ENCODE results near the gene PARD3B. TPM values are rescaled to one million over a fixed set of nuclear protein-coding genes. Genes with fewer than 3 reads are reported as not detected.

Gene PARD3B
- polyA plus RNA-seq, 5 donors: 13.6 to 22.9 (median 19.4) TPM

- no peak for DNase-seq
These were observed 588.3 kb downstream of the PARD3B start for GRCh38 chr2:205133544-205133943.

- no peak for DNase-seq
These were observed 593.5 kb downstream of the PARD3B start for GRCh38 chr2:205138735-205139134.

- DNase-seq: peak; percentile 30 to 36
These were observed 594.7 kb downstream of the PARD3B start for GRCh38 chr2:205139822-205140463.

GRCh38 chr2:205141381-205141780 lies 596.1 kb downstream of the PARD3B start:
- no peak for DNase-seq

GRCh38 chr2:205145888-205146287 lies 600.6 kb downstream of the PARD3B start:
- DNase-seq: no peak

GRCh38 chr2:205148755-205149154 lies 603.5 kb downstream of the PARD3B start:
- no peak for DNase-seq

GRCh38 chr2:205156457-205156856 lies 611.2 kb downstream of the PARD3B start:
- no peak for DNase-seq

- no peak for DNase-seq
These were observed 613.1 kb downstream of the PARD3B start for GRCh38 chr2:205158404-205158803.

- DNase-seq: no peak
These were observed 616.0 kb downstream of the PARD3B start for GRCh38 chr2:205161156-205161839.

- DNase-seq: no peak
These were observed 621.5 kb downstream of the PARD3B start for GRCh38 chr2:205166745-205167144.

- no peak for DNase-seq
These were observed 623.7 kb downstream of the PARD3B start for GRCh38 chr2:205169012-205169411.

- no peak for DNase-seq
These were observed 624.2 kb downstream of the PARD3B start for GRCh38 chr2:205169464-205169863.

- DNase-seq: no peak
These were observed 625.1 kb downstream of the PARD3B start for GRCh38 chr2:205170399-205170798.

- no peak for DNase-seq
These were observed 626.1 kb downstream of the PARD3B start for GRCh38 chr2:205171261-205171940.

GRCh38 chr2:205175831-205176230 lies 630.6 kb downstream of the PARD3B start:
- DNase-seq: no peak

GRCh38 chr2:205176546-205176945 lies 631.3 kb downstream of the PARD3B start:
- no peak for DNase-seq

- DNase-seq: no peak
These were observed 632.3 kb downstream of the PARD3B start for GRCh38 chr2:205177546-205177945.

GRCh38 chr2:205180730-205181129 lies 635.5 kb downstream of the PARD3B start:
- DNase-seq: no peak

- DNase-seq: no peak
These were observed 642.5 kb downstream of the PARD3B start for GRCh38 chr2:205187731-205188130.

- peak; percentile 87 for DNase-seq
These were observed 643.2 kb downstream of the PARD3B start for GRCh38 chr2:205188239-205189138.

GRCh38 chr2:205189301-205189700 lies 644.0 kb downstream of the PARD3B start:
- peak; percentile 48 to 58 for DNase-seq

GRCh38 chr2:205190528-205190927 lies 645.3 kb downstream of the PARD3B start:
- no peak for DNase-seq

Data from right lung (tissue), 5 donors.